GM18526 (cell line): Measurements from ENCODE around the gene DISC1.

Experiments used
- POLR2A ChIP-seq: IDR thresholded peaks from 3 replicates; pipeline ENCODE4 v1.6.1; 2011; ENCODE audit not compliant: insufficient read length; ENCODE audit errors: extremely low read depth

Gene DISC1

GRCh38 chr1:231705806-231706760 lies 79.5 kb downstream of the DISC1 start:
- TF ChIP-seq POLR2A: no peak

DNA sequence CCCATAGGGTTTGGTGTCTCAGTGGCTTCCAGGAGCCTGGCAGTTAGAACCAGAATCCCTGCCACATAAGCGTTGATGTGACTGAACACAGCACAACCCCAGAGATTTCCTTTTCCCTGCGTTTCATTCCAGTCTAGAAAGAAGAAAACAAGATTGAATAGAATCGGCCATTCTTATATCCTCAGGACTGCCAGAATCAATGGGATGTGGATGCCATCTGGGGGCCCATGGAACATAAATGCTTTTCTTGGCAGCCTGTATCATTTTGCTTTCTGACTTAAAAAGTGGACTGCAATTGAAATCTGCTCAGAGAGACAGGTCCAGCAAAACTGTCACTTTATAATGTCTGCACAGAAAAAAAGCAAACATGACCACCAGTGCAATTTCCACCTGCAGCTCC lies 80.3 kb downstream of the DISC1 start:
- no peak for TF ChIP-seq POLR2A

- TF ChIP-seq POLR2A: no peak
Measured at GRCh38 chr1:231707407-231707806, 80.8 kb downstream of the DISC1 start.

- TF ChIP-seq POLR2A: no peak
Measured at GRCh38 chr1:231708394-231708793, 81.8 kb downstream of the DISC1 start.

- no peak for TF ChIP-seq POLR2A
Measured at GRCh38 chr1:231714440-231714839, 87.8 kb downstream of the DISC1 start.

DNA sequence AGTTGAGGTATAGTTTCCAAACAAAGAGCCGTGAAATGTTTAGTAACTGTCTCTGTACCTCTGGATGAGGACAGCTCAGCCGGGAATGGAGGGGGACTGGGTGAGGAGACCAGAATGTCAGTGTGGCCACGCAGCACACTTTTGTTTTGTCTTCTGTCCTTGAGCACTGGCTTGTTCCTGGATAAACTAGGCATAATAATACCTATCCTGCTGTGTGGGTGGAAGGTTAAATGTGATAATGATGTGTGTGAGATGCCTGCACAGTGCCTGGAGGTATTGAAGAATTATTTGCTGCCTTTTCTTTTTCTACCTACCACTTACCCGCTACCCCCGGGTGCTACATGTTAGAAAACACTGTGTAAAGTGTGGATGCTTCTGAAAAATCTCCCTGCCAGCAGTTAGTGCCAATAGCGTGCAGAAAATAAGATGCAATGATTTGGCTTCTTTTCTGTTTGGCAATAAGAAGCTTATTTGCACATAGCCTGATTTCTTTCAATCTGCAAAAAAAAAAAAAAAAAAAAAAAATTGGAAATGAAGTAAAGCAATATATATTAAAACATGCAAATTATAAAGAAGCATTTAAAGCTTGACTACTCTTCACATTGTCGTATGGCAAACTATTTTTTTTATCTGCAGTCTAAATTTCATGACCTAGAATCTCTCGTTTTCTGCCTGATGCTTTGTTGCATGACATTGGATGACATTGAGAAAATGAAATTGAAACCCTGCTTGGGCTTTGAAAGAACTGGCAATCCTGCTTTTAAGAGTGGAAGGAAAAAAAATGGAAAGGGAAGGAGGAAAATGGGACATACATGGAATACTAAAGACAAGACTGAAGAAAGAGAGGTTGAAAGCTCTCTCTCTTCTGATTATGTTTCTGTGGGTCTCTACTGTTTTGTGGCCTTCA lies 89.5 kb downstream of the DISC1 start:
- TF ChIP-seq POLR2A: no peak

DNA sequence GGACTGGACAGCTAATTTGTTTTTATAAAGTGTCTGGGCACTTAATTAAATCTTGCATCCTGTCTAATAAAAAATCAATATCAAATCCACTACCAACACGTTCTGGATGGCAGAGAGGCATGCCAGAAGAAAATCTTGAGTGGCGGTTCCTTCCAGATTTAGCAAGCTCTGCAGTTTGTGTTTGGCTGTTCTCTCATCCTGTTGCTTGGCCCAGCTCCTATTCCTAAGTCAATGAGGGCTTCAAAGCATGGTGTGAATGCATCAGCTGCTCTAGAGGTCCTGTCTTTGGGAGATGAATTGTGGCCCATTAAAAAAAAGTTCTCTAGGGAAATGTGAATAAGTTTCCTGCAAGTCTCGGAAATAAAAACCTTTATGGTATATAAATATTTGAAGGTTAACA lies 90.3 kb downstream of the DISC1 start:
- no peak for TF ChIP-seq POLR2A

DNA sequence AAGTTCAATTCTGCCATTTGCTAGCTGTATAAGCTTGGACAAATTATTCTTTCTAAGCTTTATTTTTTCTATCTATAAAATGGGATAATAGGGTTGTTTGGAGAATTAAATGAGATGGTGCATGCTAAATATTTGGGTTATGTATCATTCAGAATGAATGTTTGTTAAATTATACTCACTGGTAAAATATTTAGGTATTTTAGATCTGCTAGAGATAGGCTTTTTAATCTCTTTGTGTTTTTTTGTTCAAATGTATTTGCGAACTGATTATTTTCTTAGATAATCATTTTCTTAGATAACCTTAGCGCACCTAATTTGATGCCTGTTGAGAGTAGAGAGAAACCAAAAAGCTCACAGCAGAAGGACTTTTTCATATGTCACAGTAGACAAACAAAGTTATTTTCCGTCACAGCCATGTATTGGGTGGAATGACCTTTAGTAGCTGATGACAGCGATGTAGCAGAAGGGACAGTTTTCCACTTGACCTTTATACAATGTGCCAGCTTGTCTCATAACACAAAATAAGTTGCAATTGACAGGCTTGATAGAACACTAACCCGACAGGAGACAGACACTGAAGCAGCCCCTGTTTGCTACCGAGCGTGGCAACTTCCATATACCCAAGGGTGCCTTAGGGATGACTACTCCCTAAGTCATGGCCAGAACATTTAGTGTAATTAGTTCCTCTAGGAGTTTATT lies 93.0 kb downstream of the DISC1 start:
- TF ChIP-seq POLR2A: no peak

- no peak for TF ChIP-seq POLR2A
Measured at GRCh38 chr1:231720652-231721325, 94.2 kb downstream of the DISC1 start.

DNA sequence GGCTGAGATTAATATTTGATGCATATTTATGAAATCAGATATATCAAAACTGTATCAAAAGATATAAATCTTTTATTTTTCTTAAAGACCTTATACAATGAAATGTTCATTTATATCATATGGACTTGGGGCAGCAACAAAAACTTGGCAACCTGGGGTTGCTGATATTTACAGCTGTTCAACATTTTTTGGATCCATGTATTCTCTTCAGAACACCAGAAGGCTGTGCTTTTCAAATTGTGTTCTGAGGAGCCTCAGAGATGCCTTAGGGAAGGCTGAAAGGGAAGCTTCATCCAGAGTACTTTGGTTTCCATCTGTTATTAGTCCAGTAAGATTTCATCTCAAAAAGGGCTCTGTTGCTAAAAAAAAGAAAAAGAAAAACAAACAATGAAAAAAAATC lies 94.8 kb downstream of the DISC1 start:
- no peak for TF ChIP-seq POLR2A

DNA sequence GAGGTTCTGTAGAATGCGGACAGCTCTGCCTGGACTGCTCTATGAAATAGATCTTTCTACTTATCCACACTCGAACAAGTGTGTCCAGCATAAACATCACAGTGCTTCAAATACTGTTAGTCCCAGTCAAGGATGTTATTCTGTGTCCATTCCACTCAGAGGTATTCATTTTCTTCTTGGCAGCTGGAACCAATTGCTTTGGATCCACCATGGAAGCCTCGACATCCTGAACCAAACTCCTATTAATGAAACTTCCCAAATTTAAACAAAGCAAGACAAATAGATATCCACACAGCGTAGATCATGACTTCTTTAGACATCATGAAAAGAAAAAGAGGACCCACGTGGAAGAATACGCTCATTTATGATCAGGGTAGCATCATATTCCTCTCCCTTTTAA lies 95.8 kb downstream of the DISC1 start:
- no peak for TF ChIP-seq POLR2A

GRCh38 chr1:231723146-231723545 lies 96.6 kb downstream of the DISC1 start:
- no peak for TF ChIP-seq POLR2A

DNA sequence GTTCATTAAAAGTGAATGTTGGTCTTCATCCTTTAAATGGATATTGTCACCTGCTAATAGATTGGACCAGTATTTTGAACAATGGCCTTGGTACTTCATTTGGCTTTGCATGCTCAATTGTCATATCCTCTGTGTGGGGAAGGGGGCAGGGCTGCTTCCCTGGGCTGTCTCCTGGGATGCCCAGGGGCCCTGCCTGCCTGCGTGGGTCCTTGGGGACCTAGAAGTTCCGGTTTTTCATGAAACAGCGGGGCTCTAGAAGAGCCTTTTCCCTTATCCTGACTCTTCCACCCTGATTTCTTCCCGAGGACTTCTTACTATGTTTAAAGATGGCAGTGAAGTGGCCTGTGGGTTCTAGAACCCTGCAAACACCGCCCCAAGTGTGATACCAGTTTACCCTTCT lies 97.5 kb downstream of the DISC1 start:
- no peak for TF ChIP-seq POLR2A

DNA sequence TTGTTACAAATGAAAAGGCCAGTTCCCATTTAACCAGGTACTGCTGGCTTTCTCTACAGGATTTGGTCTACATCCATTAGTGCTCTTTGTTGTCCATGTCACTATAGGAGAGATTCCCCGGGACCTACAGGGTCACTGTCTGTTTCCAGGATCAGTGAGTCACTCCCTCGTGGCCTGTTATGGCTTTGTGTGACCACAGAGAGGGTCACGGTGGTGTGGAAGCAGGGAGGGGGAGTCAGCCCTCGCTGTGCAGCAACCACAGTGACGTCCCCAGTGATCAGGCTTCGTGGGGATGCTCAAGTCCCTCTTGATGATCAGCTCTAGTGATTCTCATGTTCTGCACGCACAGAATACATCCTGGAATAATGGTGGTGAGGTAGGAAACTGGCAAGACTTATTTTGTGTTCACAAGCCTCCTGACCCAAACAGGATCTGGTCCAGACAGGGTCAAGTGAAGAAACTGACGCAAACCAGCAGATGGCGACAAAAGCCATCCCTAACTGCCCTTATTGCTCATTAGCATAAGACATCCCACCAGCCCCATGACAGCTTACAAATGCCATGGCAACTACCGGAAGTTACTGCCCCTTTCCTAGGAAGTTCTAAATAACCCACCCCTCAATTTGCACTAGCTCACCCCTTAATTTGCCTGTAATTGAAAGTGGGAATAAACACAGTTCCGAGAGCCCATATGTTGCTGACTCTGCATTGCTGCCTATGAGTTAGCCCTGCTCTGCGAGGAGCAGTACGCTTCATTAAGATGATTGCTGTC lies 98.5 kb downstream of the DISC1 start:
- TF ChIP-seq POLR2A: no peak

DNA sequence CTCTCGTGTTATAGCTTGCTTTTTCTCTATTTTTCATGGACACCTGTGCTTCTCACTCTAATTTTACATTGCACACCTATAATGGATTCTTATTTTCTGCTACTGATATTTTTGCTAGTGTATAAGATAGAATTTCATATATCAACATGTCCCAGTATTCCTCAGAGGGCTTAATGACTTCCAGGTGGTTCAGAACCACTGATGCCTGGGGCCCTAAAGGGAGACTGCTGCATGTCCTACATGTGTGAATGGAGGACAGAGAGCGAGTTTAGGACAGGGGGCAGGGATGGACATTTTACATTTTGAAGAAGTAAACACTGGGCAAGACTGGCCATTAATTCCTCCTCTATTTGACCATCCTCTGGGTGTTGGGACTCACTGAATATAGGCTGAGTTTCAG lies 100.6 kb downstream of the DISC1 start:
- TF ChIP-seq POLR2A: no peak

GRCh38 chr1:231729544-231729943 lies 103.0 kb downstream of the DISC1 start:
- TF ChIP-seq POLR2A: no peak
